Stimulated activated naive CD8-positive, alpha-beta T cell treated with anti-CD3 and anti-CD28 coated beads, Interleukin-15, amount 100 ng/mL, for 72 hours (primary cell): ENCODE results near the gene CTNNB1.

Experiments
- ATAC-seq: fragments of 150-1000 bp; cut with Tn5 transposase; 2 replicates; pipeline ENCODE4 v1.10.0; 2021; ENCODE audit warnings: mild to moderate bottlenecking, moderate library complexity
- DNase-seq, 2 donors: peaks; one replicate each; pipeline ENCODE4 v3.0.0; 2021 to 2022
- H3K27ac Mint-ChIP-seq, 2 donors: one replicate each; pipeline ENCODE4 v1.8.0; 2022; ENCODE audit warnings: mild to moderate bottlenecking in 2 of 2, mixed read lengths in 2 of 2, moderate library complexity in 2 of 2
- H3K27me3 Mint-ChIP-seq: one replicate; pipeline ENCODE4 v1.8.0; 2022; ENCODE audit warnings: mixed read lengths
- H3K4me1 Mint-ChIP-seq: one replicate; pipeline ENCODE4 v1.8.0; 2022; ENCODE audit warnings: mild to moderate bottlenecking, mixed read lengths
- H3K4me3 Mint-ChIP-seq, 2 donors: one replicate each; pipeline ENCODE4 v1.8.0; 2022; ENCODE audit warnings: mild to moderate bottlenecking in 2 of 2, mixed read lengths in 2 of 2, moderate library complexity in 1 of 2
- H3K9me3 Mint-ChIP-seq, 2 donors: one replicate each; pipeline ENCODE4 v1.8.0; 2022; ENCODE audit warnings: mixed read lengths in 2 of 2

The CTNNB1 gene

DNA sequence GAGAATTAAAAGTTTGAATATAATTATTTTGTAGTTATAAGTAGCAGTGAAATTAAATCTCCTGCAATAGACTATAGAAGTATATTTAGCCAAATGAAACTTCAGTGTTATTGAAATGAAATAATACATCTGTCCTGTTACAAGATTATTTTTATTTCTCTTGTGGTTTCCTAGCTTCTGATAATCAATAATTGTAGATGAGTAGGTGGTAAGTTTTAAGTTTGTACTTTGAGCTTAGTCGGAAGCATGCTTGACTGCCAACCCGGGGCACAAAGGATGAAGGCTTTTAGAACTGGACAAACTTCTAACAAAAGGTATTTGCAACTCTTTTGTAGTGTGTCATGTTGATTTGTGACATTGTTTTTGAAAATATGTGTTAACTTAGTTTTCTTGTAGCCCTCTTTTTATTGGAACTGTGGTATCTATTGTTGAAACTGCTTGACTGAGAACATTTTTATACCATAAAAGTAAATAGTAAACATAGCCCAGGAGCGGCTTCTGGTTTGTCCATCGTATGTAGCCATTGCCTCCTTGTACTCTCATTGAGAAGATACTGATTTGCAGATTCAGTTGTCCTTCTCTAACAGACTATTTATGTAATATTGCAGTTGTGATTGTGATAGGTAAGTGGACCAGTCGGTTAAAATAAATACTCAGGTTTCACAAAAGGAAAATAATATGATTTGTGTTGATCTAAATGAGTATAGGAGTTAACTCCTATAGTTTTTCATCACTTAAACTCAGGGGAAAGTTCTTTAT lies 2.9 kb downstream of the CTNNB1 start:
- DNase-seq (no peak), ATAC-seq (no peak)
- no peak overlapping the region for H3K27ac Mint-ChIP-seq
- no peaks in the 10 kb centered on the region for H3K9me3 Mint-ChIP-seq
- peaks cover 66% of the 10 kb centered on the region for H3K4me1 Mint-ChIP-seq
- peak overlapping the region; percentile 84 to 99 for H3K4me3 Mint-ChIP-seq
- no peaks in the 10 kb centered on the region for H3K27me3 Mint-ChIP-seq

DNA sequence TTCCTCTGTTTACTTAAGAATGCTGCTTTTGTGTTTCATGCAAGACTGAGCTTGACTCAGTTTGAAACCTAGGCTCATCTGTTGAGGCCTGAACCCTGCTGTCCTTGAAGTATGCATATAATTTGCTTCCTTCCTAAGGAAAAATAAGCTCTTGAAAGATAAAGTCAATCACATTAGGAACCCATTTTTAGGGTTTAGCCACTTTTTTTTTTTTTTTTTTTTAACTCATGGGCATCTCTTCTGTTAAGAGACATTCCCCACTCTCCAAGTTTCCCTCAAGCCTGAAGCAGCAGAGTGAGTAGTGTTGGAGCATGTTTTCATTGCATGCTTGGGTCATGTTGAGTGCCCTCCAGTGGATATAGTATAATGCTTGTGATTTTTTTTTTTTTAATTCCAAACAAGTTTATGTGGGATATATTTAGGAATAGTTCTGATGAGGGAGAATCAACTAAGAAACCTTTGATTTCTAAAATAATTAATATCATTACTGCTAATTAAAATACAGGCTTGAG lies 3.6 kb downstream of the CTNNB1 start:
- ATAC-seq (no peak), DNase-seq (no peak)
- Mint-ChIP-seq H3K27me3 (no peaks in the 10 kb centered on the region), H3K4me3 (peak overlapping the region; percentile 35 to 99), H3K9me3 (no peaks in the 10 kb centered on the region), H3K4me1 (peaks cover 72% of the 10 kb centered on the region), H3K27ac (no peak overlapping the region)

- DNase-seq = no peak
- Mint-ChIP-seq H3K4me1 (peaks cover 83% of the 10 kb centered on the region), H3K27me3 (no peaks in the 10 kb centered on the region), H3K4me3 (peak overlapping the region in 1 of 2 donors; percentile 19), H3K27ac (no peak overlapping the region), H3K9me3 (peaks cover 0 to 11% of the 10 kb centered on the region in 2 donors)
- no peak for ATAC-seq
Measured at GRCh38 chr3:41204369-41204768, 5.1 kb downstream of the CTNNB1 start.

DNA sequence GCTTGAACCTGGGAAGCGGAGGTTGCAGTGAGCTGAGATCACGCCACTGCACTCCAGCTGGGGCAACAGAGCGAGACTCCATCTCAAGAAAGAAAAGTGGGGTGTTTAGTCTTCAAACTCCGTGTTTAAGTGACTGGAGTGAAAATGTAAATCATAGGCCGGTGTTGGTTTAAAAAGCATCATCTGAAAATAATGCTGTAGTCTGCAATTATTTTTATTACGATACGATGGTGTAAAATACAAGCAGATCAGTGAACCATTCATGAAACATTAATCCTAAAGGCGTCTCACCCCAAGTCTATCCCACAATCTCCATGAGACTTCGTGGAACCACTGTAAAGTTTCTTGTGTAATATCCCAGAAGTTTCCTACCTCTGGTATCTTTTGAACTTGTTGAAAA lies 6.3 kb downstream of the CTNNB1 start:
- Mint-ChIP-seq H3K27ac (no peak overlapping the region), H3K27me3 (no peaks in the 10 kb centered on the region), H3K4me1 (peaks cover 85% of the 10 kb centered on the region), H3K9me3 (peaks cover 0 to 12% of the 10 kb centered on the region in 2 donors), H3K4me3 (no peak overlapping the region)
- DNase-seq (no peak), ATAC-seq (no peak)

GRCh38 chr3:41207355-41207754 lies 8.1 kb downstream of the CTNNB1 start:
- Mint-ChIP-seq H3K9me3 (peaks cover 0 to 16% of the 10 kb centered on the region in 2 donors), H3K4me3 (no peak overlapping the region), H3K4me1 (peaks cover 80% of the 10 kb centered on the region), H3K27ac (no peak overlapping the region), H3K27me3 (no peaks in the 10 kb centered on the region)
- DNase-seq (no peak), ATAC-seq (no peak)

DNA sequence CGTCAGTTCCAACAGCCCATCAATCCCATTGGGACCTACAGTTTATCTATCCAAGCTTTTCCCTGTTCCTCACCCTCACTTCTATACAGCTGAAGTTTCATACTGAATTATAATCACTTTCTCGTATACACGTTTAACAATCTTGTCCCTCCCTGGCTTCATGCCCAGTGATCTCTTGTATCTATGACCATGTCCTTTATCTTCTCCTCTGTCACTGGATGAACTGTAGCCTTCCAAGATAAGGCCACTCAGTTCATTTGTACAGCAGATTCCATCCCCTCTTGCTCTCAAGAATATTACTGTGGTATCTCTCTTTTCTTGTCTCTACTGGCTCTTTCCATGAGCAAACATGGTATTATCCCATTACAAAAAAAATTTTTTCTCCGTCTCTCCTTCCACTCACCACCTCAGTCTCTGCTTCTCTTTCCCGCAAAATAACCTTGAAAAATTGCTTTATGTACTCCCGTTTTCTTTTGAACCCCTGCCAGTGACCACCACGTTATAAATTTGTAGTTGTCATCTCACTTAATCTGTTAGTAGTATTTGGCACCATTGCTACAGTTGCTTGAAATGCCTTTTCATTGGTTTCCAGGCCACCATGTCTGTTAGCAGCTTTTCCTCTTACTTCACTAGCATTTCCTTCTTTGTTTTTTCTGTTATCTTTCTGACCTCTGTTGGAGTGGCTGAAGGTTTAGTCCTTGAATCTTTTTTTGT lies 9.4 kb downstream of the CTNNB1 start:
- H3K4me3 Mint-ChIP-seq = no peak overlapping the region
- peaks cover 80% of the 10 kb centered on the region for H3K4me1 Mint-ChIP-seq
- no peaks in the 10 kb centered on the region for H3K27me3 Mint-ChIP-seq

DNA sequence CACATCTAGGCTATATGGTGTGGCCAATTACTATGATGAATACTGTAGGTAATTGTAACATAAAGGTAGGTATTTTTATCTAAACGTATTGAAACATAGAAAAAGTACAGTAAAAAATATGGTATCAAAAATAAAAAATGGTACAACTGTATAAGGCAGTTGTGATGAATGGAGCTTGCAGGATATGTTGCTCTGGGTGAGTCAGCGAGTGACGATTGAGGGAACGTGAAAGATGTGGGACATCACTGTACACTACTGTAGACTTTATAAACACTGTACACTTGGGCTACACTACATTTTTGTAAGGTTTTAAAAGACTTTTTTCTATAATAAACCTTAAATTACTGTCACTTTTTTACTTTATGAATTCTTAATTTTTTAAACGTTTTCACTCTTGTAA lies 10.3 kb downstream of the CTNNB1 start:
- no peak for DNase-seq

More for the DNA sequence above, 9.4 kb downstream of the CTNNB1 start:
- DNase-seq = no peak
- ATAC-seq = no peak
- Mint-ChIP-seq H3K27ac (peak overlapping the region in 1 of 2 donors; percentile 59), H3K9me3 (peaks cover 0 to 16% of the 10 kb centered on the region in 2 donors)

GRCh38 chr3:41210966-41211365 lies 11.7 kb downstream of the CTNNB1 start:
- no peaks in the 10 kb centered on the region for H3K27me3 Mint-ChIP-seq
- H3K9me3 Mint-ChIP-seq = peaks cover 0 to 16% of the 10 kb centered on the region in 2 donors
- DNase-seq = no peak
- peaks cover 75% of the 10 kb centered on the region for H3K4me1 Mint-ChIP-seq
- ATAC-seq = no peak
- no peak overlapping the region for H3K4me3 Mint-ChIP-seq
- no peak overlapping the region for H3K27ac Mint-ChIP-seq

More for the DNA sequence above, 10.3 kb downstream of the CTNNB1 start:
- no peak overlapping the region for H3K27ac Mint-ChIP-seq
- no peaks in the 10 kb centered on the region for H3K27me3 Mint-ChIP-seq
- peaks cover 0 to 16% of the 10 kb centered on the region in 2 donors for H3K9me3 Mint-ChIP-seq
- peaks cover 78% of the 10 kb centered on the region for H3K4me1 Mint-ChIP-seq
- no peak overlapping the region for H3K4me3 Mint-ChIP-seq
- no peak for ATAC-seq

DNA sequence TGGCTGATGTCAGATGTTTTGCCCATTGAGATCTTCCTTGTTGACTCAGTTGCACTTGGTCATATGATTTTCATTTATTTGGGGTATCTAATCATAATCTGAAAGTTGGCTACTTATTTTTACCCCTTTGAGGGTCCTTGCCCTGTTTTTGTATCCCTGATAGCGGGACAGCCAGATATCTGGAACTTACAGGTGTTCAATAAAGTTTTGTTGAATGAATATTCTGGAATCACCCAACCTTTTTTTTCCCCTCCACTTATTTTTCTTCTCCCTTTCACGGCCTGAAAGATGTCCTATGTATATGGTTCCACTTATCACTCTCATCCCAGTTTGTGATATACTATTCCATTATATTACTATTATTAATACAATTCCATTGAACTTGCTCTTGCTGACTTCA lies 12.8 kb downstream of the CTNNB1 start:
- ATAC-seq = no peak
- peaks cover 0 to 16% of the 10 kb centered on the region in 2 donors for H3K9me3 Mint-ChIP-seq
- DNase-seq = no peak
- no peaks in the 10 kb centered on the region for H3K27me3 Mint-ChIP-seq
- H3K4me3 Mint-ChIP-seq = no peak overlapping the region
- H3K4me1 Mint-ChIP-seq = peaks cover 72% of the 10 kb centered on the region
- no peak overlapping the region for H3K27ac Mint-ChIP-seq

DNA sequence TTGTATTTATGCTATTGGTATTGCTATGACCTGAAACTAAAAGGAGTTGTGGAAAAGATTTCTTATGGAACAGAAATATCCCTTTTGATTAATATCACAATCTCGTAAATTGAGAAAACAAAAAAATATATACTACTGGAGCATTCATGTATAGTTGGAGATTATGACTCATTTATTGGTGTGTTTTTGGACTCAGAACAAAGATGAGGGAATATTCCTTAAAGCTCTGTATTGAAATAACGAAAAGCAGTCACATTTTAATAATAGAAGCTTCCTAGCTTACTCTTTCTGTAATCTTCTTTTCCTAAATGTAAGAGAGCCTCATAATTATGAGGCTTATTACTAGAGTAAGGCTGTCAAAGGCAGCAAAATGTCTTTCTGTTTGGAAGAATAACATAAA lies 14.3 kb downstream of the CTNNB1 start:
- Mint-ChIP-seq H3K27ac (peak overlapping the region in 1 of 2 donors; percentile 77), H3K4me3 (no peak overlapping the region)

GRCh38 chr3:41216422-41216821 lies 17.1 kb downstream of the CTNNB1 start:
- Mint-ChIP-seq H3K4me3 (no peak overlapping the region), H3K4me1 (peaks cover 77% of the 10 kb centered on the region), H3K27me3 (no peaks in the 10 kb centered on the region), H3K9me3 (peaks cover 0 to 4% of the 10 kb centered on the region in 2 donors), H3K27ac (no peak overlapping the region)
- ATAC-seq (no peak), DNase-seq (no peak)

More for the DNA sequence above, 14.3 kb downstream of the CTNNB1 start:
- ATAC-seq (no peak), DNase-seq (no peak)
- Mint-ChIP-seq H3K27me3 (no peaks in the 10 kb centered on the region), H3K9me3 (peaks cover 0 to 13% of the 10 kb centered on the region in 2 donors), H3K4me1 (peaks cover 66% of the 10 kb centered on the region)

DNA sequence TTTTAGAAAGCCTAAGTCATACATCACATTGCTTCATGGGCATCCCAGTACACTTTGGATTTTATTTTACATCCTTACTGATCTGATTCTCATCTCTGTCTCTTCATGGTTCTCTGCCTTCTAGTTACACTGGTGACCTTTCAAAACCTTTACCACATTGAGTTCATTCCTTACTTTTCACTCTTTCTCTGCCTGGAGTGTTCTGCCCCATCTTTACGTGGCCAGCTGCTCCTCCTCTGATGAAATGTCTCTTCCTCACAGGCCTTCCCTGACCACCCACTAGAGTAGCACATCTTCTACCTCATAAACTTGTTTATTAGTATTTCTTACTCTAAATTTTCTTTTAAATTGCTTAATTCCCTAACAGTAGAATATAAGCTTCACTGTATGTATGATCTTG lies 17.7 kb downstream of the CTNNB1 start:
- H3K9me3 Mint-ChIP-seq = peaks cover 0 to 2% of the 10 kb centered on the region in 2 donors
- no peaks in the 10 kb centered on the region for H3K27me3 Mint-ChIP-seq
- no peak overlapping the region for H3K27ac Mint-ChIP-seq
- ATAC-seq = no peak
- DNase-seq = no peak
- H3K4me1 Mint-ChIP-seq = peaks cover 77% of the 10 kb centered on the region
- no peak overlapping the region for H3K4me3 Mint-ChIP-seq

DNA sequence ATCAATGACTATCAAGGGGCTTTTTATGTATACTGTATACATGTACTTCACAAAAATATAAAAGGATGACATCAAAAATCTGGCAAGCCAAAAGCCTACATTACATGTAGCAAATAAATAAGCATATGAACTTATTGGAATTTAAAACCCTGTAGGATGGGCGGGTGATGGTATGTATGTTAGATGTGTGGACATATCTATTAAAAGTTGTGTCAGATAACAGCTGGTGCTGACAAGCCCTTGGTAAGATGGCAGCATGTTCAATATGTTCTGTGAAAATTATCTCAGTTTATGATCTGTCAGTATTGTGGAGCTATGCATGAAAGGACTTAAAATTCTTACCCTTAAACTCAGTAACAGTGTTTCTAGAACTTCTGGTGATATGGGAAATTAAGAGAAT lies 20.1 kb downstream of the CTNNB1 start:
- no peak for ATAC-seq
- H3K27me3 Mint-ChIP-seq = no peaks in the 10 kb centered on the region
- no peak overlapping the region for H3K4me3 Mint-ChIP-seq
- peaks cover 71% of the 10 kb centered on the region for H3K4me1 Mint-ChIP-seq
- no peak for DNase-seq
- no peak overlapping the region for H3K27ac Mint-ChIP-seq
- H3K9me3 Mint-ChIP-seq = no peaks in the 10 kb centered on the region

GRCh38 chr3:41220906-41221677 lies 21.8 kb downstream of the CTNNB1 start:
- Mint-ChIP-seq H3K4me3 (no peak overlapping the region), H3K4me1 (peaks cover 62% of the 10 kb centered on the region), H3K9me3 (no peaks in the 10 kb centered on the region), H3K27ac (peak overlapping the region in 1 of 2 donors; percentile 70), H3K27me3 (no peaks in the 10 kb centered on the region)
- DNase-seq (no peak), ATAC-seq (no peak)

DNA sequence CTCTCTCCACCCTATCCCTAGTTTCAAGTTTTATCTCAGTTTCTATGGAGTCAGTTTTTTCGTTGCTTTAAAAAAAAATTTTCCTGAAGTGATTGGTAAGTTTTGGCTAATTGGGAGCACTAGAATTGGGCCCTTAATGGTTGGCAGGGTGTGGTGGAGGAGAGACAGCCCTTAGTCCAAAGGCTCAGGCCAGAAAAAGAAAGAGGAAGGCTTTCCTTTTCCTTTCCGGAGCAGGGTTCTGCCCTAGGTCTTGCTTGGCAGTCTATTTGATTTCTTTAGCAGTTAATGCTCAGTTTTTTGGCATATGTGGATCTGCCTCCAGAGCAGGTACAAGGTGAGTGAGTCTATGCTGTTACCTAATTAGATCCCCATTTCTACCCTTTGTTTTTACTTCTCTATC lies 22.7 kb downstream of the CTNNB1 start:
- Mint-ChIP-seq H3K27ac (peak overlapping the region in 1 of 2 donors; percentile 41), H3K4me1 (peaks cover 64% of the 10 kb centered on the region)
- ATAC-seq = no peak

More for the DNA sequence above, 22.7 kb downstream of the CTNNB1 start:
- no peak for DNase-seq
- H3K9me3 Mint-ChIP-seq = no peaks in the 10 kb centered on the region
- no peaks in the 10 kb centered on the region for H3K27me3 Mint-ChIP-seq
- no peak overlapping the region for H3K4me3 Mint-ChIP-seq
